ENCODE measurements around the gene SREBF2. TPM values are rescaled to one million over a fixed set of nuclear protein-coding genes. Genes with fewer than 3 reads are reported as not detected.

SREBF2 gene
- total and polyA plus RNA-seq, 4 donors, result 60.2 to 176 (median 119) TPM

- Histone ChIP-seq H3K4me1 (ENCODE audit: control insufficient read depth, insufficient read depth, low read length) (peaks cover 19% of the 10 kb centered on the region), H3K9me3 (ENCODE audit: control insufficient read depth, insufficient read depth, low read length) (no peaks in the 10 kb centered on the region), H3K36me3 (ENCODE audit: control insufficient read depth, insufficient read depth, low read length) (peaks cover 87% of the 10 kb centered on the region), H3K27ac (ENCODE audit: low read depth, low read length) (no peak overlapping the region), H3K27me3 (ENCODE audit: control insufficient read depth, insufficient read depth, low read length) (peaks cover 9% of the 10 kb centered on the region), H3K4me3 (ENCODE audit: low read depth, low read length) (no peak overlapping the region)
- WGBS (ENCODE audit: insufficient coverage), result 90% methylated on average over 9 of the region's 23 CpGs
- DNase-seq (ENCODE audit: low read depth in 4 of 6, low spot score in 6 of 6), result no peak
Measured at GRCh38 chr22:41905411-41906202, 72.7 kb downstream of the SREBF2 start.

- no peak overlapping the region for H3K4me3 ChIP-seq (ENCODE audit: low read depth, low read length)
- no peak for DNase-seq (ENCODE audit: low read depth in 4 of 6, low spot score in 6 of 6)
- peaks cover 21% of the 10 kb centered on the region for H3K27me3 ChIP-seq (ENCODE audit: control insufficient read depth, insufficient read depth, low read length)
- H3K9me3 ChIP-seq (ENCODE audit: control insufficient read depth, insufficient read depth, low read length), result no peaks in the 10 kb centered on the region
- 79% methylated on average over 3 of the region's 5 CpGs for WGBS (ENCODE audit: insufficient coverage)
- H3K36me3 ChIP-seq (ENCODE audit: control insufficient read depth, insufficient read depth, low read length), result peaks cover 75% of the 10 kb centered on the region
- no peak overlapping the region for H3K27ac ChIP-seq (ENCODE audit: low read depth, low read length)
- H3K4me1 ChIP-seq (ENCODE audit: control insufficient read depth, insufficient read depth, low read length), result peaks cover 27% of the 10 kb centered on the region
Measured at GRCh38 chr22:41906822-41907221, 73.9 kb downstream of the SREBF2 start.

GRCh38 chr22:41907436-41908401 lies 74.8 kb downstream of the SREBF2 start:
- Histone ChIP-seq H3K36me3 (ENCODE audit: control insufficient read depth, insufficient read depth, low read length) (peaks cover 66% of the 10 kb centered on the region), H3K9me3 (ENCODE audit: control insufficient read depth, insufficient read depth, low read length) (no peaks in the 10 kb centered on the region), H3K4me1 (ENCODE audit: control insufficient read depth, insufficient read depth, low read length) (peaks cover 27% of the 10 kb centered on the region), H3K27me3 (ENCODE audit: control insufficient read depth, insufficient read depth, low read length) (peaks cover 30% of the 10 kb centered on the region), H3K4me3 (ENCODE audit: low read depth, low read length) (no peak overlapping the region), H3K27ac (ENCODE audit: low read depth, low read length) (no peak overlapping the region)
- 75% methylated on average over 10 of the region's 10 CpGs for WGBS (ENCODE audit: insufficient coverage)
- DNase-seq (ENCODE audit: low read depth in 4 of 6, low spot score in 6 of 6), result no peak

- Histone ChIP-seq H3K4me3 (ENCODE audit: low read depth, low read length) (no peak overlapping the region), H3K9me3 (ENCODE audit: control insufficient read depth, insufficient read depth, low read length) (no peaks in the 10 kb centered on the region), H3K36me3 (ENCODE audit: control insufficient read depth, insufficient read depth, low read length) (peaks cover 59% of the 10 kb centered on the region), H3K27ac (ENCODE audit: low read depth, low read length) (no peak overlapping the region), H3K27me3 (ENCODE audit: control insufficient read depth, insufficient read depth, low read length) (peaks cover 40% of the 10 kb centered on the region), H3K4me1 (ENCODE audit: control insufficient read depth, insufficient read depth, low read length) (peaks cover 27% of the 10 kb centered on the region)
- no peak for DNase-seq (ENCODE audit: low read depth in 4 of 6, low spot score in 6 of 6)
- WGBS (ENCODE audit: insufficient coverage), result 63% methylated on average over 13 of the region's 14 CpGs
Measured at GRCh38 chr22:41908411-41909309, 75.8 kb downstream of the SREBF2 start.

GRCh38 chr22:41909310-41910049 lies 76.6 kb downstream of the SREBF2 start:
- H3K27me3 ChIP-seq (ENCODE audit: control insufficient read depth, insufficient read depth, low read length), result peaks cover 46% of the 10 kb centered on the region
- H3K9me3 ChIP-seq (ENCODE audit: control insufficient read depth, insufficient read depth, low read length), result no peaks in the 10 kb centered on the region
- no peak for DNase-seq (ENCODE audit: low read depth in 4 of 6, low spot score in 6 of 6)
- H3K4me1 ChIP-seq (ENCODE audit: control insufficient read depth, insufficient read depth, low read length), result peaks cover 30% of the 10 kb centered on the region
- no peak overlapping the region for H3K4me3 ChIP-seq (ENCODE audit: low read depth, low read length)
- 14% methylated on average over 55 of the region's 55 CpGs for WGBS (ENCODE audit: insufficient coverage)
- H3K36me3 ChIP-seq (ENCODE audit: control insufficient read depth, insufficient read depth, low read length), result peaks cover 51% of the 10 kb centered on the region
- no peak overlapping the region for H3K27ac ChIP-seq (ENCODE audit: low read depth, low read length)

GRCh38 chr22:41910050-41911000 lies 77.4 kb downstream of the SREBF2 start:
- H3K4me1 ChIP-seq (ENCODE audit: control insufficient read depth, insufficient read depth, low read length), result peaks cover 34% of the 10 kb centered on the region
- WGBS (ENCODE audit: insufficient coverage), result under 1% methylated on average over 112 of the region's 112 CpGs
- peaks cover 42% of the 10 kb centered on the region for H3K36me3 ChIP-seq (ENCODE audit: control insufficient read depth, insufficient read depth, low read length)
- no peak overlapping the region for H3K27ac ChIP-seq (ENCODE audit: low read depth, low read length)
- no peak overlapping the region for H3K4me3 ChIP-seq (ENCODE audit: low read depth, low read length)
- H3K27me3 ChIP-seq (ENCODE audit: control insufficient read depth, insufficient read depth, low read length), result peaks cover 52% of the 10 kb centered on the region
- DNase-seq (ENCODE audit: low read depth in 4 of 6, low spot score in 6 of 6), result peak in 2 of 6 donors; percentile 48 to 72
- no peaks in the 10 kb centered on the region for H3K9me3 ChIP-seq (ENCODE audit: control insufficient read depth, insufficient read depth, low read length)

GRCh38 chr22:41911001-41911611 lies 78.2 kb downstream of the SREBF2 start:
- DNase-seq (ENCODE audit: low read depth in 4 of 6, low spot score in 6 of 6), result no peak
- H3K27me3 ChIP-seq (ENCODE audit: control insufficient read depth, insufficient read depth, low read length), result peaks cover 60% of the 10 kb centered on the region
- no peaks in the 10 kb centered on the region for H3K9me3 ChIP-seq (ENCODE audit: control insufficient read depth, insufficient read depth, low read length)
- H3K4me3 ChIP-seq (ENCODE audit: low read depth, low read length), result no peak overlapping the region
- no peak overlapping the region for H3K27ac ChIP-seq (ENCODE audit: low read depth, low read length)
- peaks cover 34% of the 10 kb centered on the region for H3K36me3 ChIP-seq (ENCODE audit: control insufficient read depth, insufficient read depth, low read length)
- peaks cover 40% of the 10 kb centered on the region for H3K4me1 ChIP-seq (ENCODE audit: control insufficient read depth, insufficient read depth, low read length)
- WGBS (ENCODE audit: insufficient coverage), result 17% methylated on average over 37 of the region's 37 CpGs
